ENCODE data around the gene PAX7. TPM values are rescaled to one million over a fixed set of nuclear protein-coding genes. Genes with fewer than 3 reads are reported as not detected.
A peak's percentile ranks its signal among the peaks of the same experiment; 100 is the strongest.

Gene PAX7
- total RNA-seq, 1 experiment from 2014 or later = 0.15 TPM

DNA sequence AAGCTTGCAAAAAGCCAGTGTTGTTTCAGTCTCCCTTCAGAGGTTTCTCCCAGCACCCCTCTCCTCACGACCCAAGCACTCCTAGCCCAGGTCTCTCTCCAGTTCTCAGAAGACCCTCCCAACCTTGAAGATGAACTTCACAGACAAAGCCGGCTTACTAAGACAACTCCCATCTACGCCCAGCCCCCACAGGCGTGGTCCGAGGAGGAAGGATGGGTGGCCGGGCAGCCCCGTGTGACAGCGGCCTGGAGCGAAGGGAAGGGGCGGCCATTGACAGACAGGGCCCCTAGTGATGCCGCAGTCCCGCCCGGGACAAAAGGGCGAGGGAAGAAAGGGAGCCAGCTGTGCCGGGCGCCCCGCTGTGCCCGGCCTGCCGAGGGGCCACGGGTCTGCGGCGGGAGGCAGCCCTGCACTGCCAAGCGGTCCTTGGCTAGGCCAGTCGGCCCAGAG lies 6.9 kb downstream of the PAX7 start:
- WGBS (ENCODE audit: extremely low coverage, insufficient read length, low lambda C conversion rate) = no CpG with 5 or more reads among the region's 24 CpGs
- no peak overlapping the region for H3K27ac ChIP-seq (ENCODE audit: insufficient read length, low read depth, low read length)
- H3K23ac ChIP-seq (ENCODE audit: insufficient read length, low read depth, low read length) = no peak overlapping the region
- Mint-ChIP-seq H3K4me1 (peaks cover 55 to 82% of the 10 kb centered on the region in 2 experiments), H3K36me3 (ENCODE audit: insufficient read depth in 1 of 3, low read depth in 3 of 3) (no peaks in the 10 kb centered on the region; a peak in 1 of 7 replicates), H3K4me3 (peak overlapping the region in 1 of 2 experiments; percentile 74; a peak in 3 of 5 replicates), H3K27ac (no peak overlapping the region), H3K27me3 (ENCODE audit: low read depth) (peaks cover 100% of the 10 kb centered on the region), H3K9me3 (peaks cover 3 to 15% of the 10 kb centered on the region in 2 experiments; a peak in 2 of 5 replicates)
- H2AFZ ChIP-seq (ENCODE audit: low read length) = no peak overlapping the region
- H2BK5ac ChIP-seq (ENCODE audit: insufficient read length, low read length) = no peak overlapping the region
- H3K79me1 ChIP-seq (ENCODE audit: insufficient read depth, low read depth, low read length, poor library complexity, severe bottlenecking) = no peaks in the 10 kb centered on the region
- H3K56ac ChIP-seq (ENCODE audit: insufficient read length, low read depth, low read length) = no peak overlapping the region
- H2BK15ac ChIP-seq (ENCODE audit: low read depth, low read length) = no peak overlapping the region
- H4K20me1 ChIP-seq (ENCODE audit: control insufficient read depth, insufficient read depth, insufficient read length) = peaks cover 3% of the 10 kb centered on the region
- H3K14ac ChIP-seq (ENCODE audit: insufficient read depth, low read length) = no peak overlapping the region
- no peak overlapping the region for H4K91ac ChIP-seq (ENCODE audit: insufficient read length, low read depth, low read length)
- 0 out of 2 replicates have a peak, but pooled peaks cover 2% of the 10 kb centered on the region for H3K4me1 ChIP-seq (ENCODE audit: insufficient read depth, low read length)
- peak overlapping the region; percentile 78 for H3K4me2 ChIP-seq (ENCODE audit: insufficient read depth, insufficient read length, low read length)
- H4K5ac ChIP-seq (ENCODE audit: insufficient read length, low read depth, low read length) = no peak overlapping the region
- H2BK12ac ChIP-seq (ENCODE audit: insufficient read length, low read depth, low read length) = no peak overlapping the region
- H2AK5ac ChIP-seq (ENCODE audit: insufficient read length, low read length) = no peak overlapping the region
- peak; percentile 68 for DNase-seq
- no peak overlapping the region for H4K8ac ChIP-seq (replicated peaks; ENCODE audit: insufficient read length, low read depth, low read length)
- no peak overlapping the region for H2BK20ac ChIP-seq (ENCODE audit: low read depth, low read length, poor library complexity, severe bottlenecking)
- H3K18ac ChIP-seq (ENCODE audit: insufficient read length, low read depth, low read length) = no peak overlapping the region
- H3K4ac ChIP-seq (ENCODE audit: low read depth, low read length) = no peak overlapping the region
- no peak overlapping the region for H3T11ph ChIP-seq (ENCODE audit: low read length)
- H3K27me3 ChIP-seq (ENCODE audit: insufficient read depth, low read length) = peaks cover 86% of the 10 kb centered on the region
- peaks cover 28% of the 10 kb centered on the region for H3K23me2 ChIP-seq (ENCODE audit: insufficient read length, low read depth, low read length, poor library complexity, severe bottlenecking)
- H3K9me3 ChIP-seq (ENCODE audit: control insufficient read depth, low read depth, low read length) = no peaks in the 10 kb centered on the region
- TF ChIP-seq, protein P1, sequence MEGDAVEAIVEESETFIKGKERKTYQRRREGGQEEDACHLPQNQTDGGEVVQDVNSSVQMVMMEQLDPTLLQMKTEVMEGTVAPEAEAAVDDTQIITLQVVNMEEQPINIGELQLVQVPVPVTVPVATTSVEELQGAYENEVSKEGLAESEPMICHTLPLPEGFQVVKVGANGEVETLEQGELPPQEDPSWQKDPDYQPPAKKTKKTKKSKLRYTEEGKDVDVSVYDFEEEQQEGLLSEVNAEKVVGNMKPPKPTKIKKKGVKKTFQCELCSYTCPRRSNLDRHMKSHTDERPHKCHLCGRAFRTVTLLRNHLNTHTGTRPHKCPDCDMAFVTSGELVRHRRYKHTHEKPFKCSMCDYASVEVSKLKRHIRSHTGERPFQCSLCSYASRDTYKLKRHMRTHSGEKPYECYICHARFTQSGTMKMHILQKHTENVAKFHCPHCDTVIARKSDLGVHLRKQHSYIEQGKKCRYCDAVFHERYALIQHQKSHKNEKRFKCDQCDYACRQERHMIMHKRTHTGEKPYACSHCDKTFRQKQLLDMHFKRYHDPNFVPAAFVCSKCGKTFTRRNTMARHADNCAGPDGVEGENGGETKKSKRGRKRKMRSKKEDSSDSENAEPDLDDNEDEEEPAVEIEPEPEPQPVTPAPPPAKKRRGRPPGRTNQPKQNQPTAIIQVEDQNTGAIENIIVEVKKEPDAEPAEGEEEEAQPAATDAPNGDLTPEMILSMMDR (conservative IDR thresholded peaks at IDR 0.05) = no peak
- no peak overlapping the region for H2BK120ac ChIP-seq (ENCODE audit: low read depth, low read length, poor library complexity, severe bottlenecking)
- no peak overlapping the region for H3K9ac ChIP-seq (ENCODE audit: extremely low read depth, insufficient read length, low read length)
- no peaks in the 10 kb centered on the region for H3K79me2 ChIP-seq (ENCODE audit: insufficient read depth, low read length)

All from H9 (cell line).